Naive thymus-derived CD8-positive, alpha-beta T cell (primary cell): ENCODE measurements around the gene LY6G5C. TPM values are rescaled to one million over a fixed set of nuclear protein-coding genes. Genes with fewer than 3 reads are reported as not detected.

Source experiments
- ATAC-seq, 2 donors: fragments of 150-1000 bp; cut with Tn5 transposase in 1 of 2; sonication (Bioruptor Pico), chemical (Tn5 transposase) in 1 of 2; 1 replicate in 1 of 2; 2 replicates in 1 of 2; pipeline ENCODE4 v1.10.0; 2021; ENCODE audit warnings: mild to moderate bottlenecking in 2 of 2, moderate library complexity in 2 of 2
- POLR2A ChIA-PET: fragments of 350-600 bp; sonication (Branson Sonifier 250); formaldehyde crosslinking; loops from one replicate; lab custom pipeline; 2021; ENCODE audit warnings: antibody characterized with exemption; lab: Charles Lee
- DNase-seq, 10 donors: peaks; one replicate each; pipeline versions ENCODE4 v3.0.0 to v3.0.0-alpha.2; 2020 to 2022
- H3K27ac Mint-ChIP-seq, 10 donors: one replicate each; pipeline ENCODE4 v1.8.0; 2020 to 2022; ENCODE audit warnings: mild to moderate bottlenecking in 10 of 10, mixed read lengths in 10 of 10, moderate library complexity in 4 of 10, inconsistent platforms in 1 of 10
- H3K27me3 Mint-ChIP-seq, 5 donors: one replicate each; pipeline ENCODE4 v1.8.0; 2021 to 2022; ENCODE audit warnings: mixed read lengths in 5 of 5
- H3K36me3 Mint-ChIP-seq, 3 donors: one replicate each; pipeline ENCODE4 v1.8.0; 2020 to 2022; ENCODE audit warnings: mixed read lengths in 3 of 3, mild to moderate bottlenecking in 2 of 3, inconsistent platforms in 1 of 3
- H3K4me1 Mint-ChIP-seq, 4 donors: one replicate each; pipeline ENCODE4 v1.8.0; 2021 to 2022; ENCODE audit warnings: mixed read lengths in 4 of 4
- H3K4me3 Mint-ChIP-seq, 10 donors: one replicate each; pipeline ENCODE4 v1.8.0; 2020 to 2022; ENCODE audit warnings: mild to moderate bottlenecking in 10 of 10, mixed read lengths in 10 of 10, moderate library complexity in 6 of 10, inconsistent platforms in 1 of 10
- H3K9me3 Mint-ChIP-seq, 9 donors: one replicate each; pipeline ENCODE4 v1.8.0; 2020 to 2022; ENCODE audit warnings: mixed read lengths in 9 of 9, mild to moderate bottlenecking in 3 of 9, inconsistent platforms in 1 of 9, moderate library complexity in 1 of 9
- polyA plus RNA-seq, 3 donors: library from polyadenylated mRNA; unstranded; fragments of 300-500 nt; fragmentation: Illumina TruSeq; gene quantifications; one replicate each; pipeline ENCODE4 v1.2.3, GENCODE V29; 2021
- total RNA-seq, 8 experiments: library from RNA in 2 of 8; stranded (reverse) in 2 of 8; gene quantifications; one replicate each; pipeline ENCODE4 v1.2.3 and lab custom pipeline; 2021 to 2026

LY6G5C gene
- total and polyA plus RNA-seq, 5 experiments from 2014 or later, result 4.4 to 7.9 (median 5.5) TPM

DNA sequence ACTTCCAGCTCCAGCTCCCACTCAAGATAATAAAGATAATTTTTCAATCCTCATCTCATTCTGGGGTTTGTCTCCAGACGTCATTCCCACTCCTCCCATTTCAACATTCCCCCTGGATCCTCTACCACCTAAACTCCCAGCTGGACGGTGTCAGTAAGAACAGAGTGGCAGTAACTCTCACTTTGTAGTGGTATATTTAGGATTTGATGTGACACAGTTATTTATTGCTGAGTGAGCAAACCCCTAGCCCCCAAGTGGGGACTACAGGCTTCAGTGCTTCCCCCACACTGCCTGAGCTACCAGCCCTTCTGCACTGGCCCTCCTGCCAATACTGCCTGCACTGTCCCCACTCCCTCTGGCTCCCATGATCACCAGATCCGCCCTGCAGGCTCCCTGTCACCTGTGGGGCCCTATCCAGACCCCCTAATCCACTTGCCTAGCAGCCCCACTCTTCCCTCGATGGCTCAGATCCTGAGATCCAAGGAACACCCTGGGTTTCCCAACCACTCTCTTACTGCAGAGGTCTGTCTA lies 22.6 kb downstream of the LY6G5C start:
- H3K9me3 Mint-ChIP-seq, result no peaks in the 10 kb centered on the region
- ATAC-seq (no peak), DNase-seq (no peak)
- H3K27me3 Mint-ChIP-seq, result no peaks in the 10 kb centered on the region
- POLR2A ChIA-PET, result interaction anchor here (0.7 to 1.6 kb wide), 5 partner anchors 13 to 168 kb away, joined by 3 to 5 read pairs (median 4); no protein-coding TSS in a partner anchor
- H3K36me3 Mint-ChIP-seq, result peaks cover 0 to 32% (median 5%) of the 10 kb centered on the region in 3 donors
- H3K4me1 Mint-ChIP-seq, result peaks cover 34 to 80% (median 74%) of the 10 kb centered on the region in 4 donors
- peak overlapping the region; percentile 27 to 95 (median 93) for H3K4me3 Mint-ChIP-seq
- peak overlapping the region in 9 of 10 donors; percentile 56 to 89 (median 75) for H3K27ac Mint-ChIP-seq

DNA sequence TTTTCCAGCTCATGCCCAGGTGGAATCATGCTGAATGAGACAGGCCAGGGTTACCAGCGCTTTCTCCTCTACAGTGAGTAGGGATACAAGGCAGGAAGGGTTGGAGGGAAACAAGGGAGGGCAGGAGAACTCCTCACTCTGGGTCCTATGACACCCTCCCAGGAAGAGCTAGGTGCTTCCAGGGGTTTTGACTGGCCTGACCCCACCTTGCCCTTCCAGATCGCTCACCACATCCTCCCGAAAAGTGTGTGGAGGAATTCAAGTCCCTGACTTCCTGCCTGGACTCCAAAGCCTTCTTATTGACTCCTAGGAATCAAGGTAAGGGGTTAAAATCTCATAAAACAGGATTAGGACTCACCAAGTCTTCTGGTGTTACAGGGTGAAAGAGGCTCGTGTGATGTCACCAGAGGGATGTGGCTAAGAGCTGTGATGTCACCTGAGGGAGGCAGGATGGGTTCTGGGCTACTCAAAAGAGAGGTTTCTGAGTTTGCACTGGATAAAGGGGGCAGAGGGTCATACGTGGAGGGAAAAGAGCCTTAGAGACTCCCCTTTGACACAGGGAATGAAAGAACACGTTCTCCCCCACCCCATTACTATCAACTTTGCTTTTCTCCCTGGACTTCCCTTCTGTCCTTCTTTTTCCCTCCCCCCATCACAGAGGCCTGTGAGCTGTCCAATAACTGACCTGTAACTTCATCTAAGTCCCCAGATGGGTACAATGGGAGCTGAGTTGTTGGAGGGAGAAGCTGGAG lies 23.3 kb downstream of the LY6G5C start:
- Mint-ChIP-seq H3K9me3 (no peaks in the 10 kb centered on the region), H3K27ac (peak overlapping the region; percentile 44 to 89 (median 76)), H3K27me3 (no peaks in the 10 kb centered on the region), H3K4me1 (peaks cover 34 to 80% (median 70%) of the 10 kb centered on the region in 4 donors), H3K36me3 (peaks cover 0 to 30% (median 5%) of the 10 kb centered on the region in 3 donors), H3K4me3 (peak overlapping the region; percentile 16 to 95 (median 91))
- POLR2A ChIA-PET, result interaction anchor here (1.0 to 1.6 kb wide), 2 partner anchors 14 kb away, joined by 3 to 5 read pairs; no protein-coding TSS in a partner anchor
- no peak for ATAC-seq
- peak in 2 of 10 donors; percentile 18 to 21 for DNase-seq

DNA sequence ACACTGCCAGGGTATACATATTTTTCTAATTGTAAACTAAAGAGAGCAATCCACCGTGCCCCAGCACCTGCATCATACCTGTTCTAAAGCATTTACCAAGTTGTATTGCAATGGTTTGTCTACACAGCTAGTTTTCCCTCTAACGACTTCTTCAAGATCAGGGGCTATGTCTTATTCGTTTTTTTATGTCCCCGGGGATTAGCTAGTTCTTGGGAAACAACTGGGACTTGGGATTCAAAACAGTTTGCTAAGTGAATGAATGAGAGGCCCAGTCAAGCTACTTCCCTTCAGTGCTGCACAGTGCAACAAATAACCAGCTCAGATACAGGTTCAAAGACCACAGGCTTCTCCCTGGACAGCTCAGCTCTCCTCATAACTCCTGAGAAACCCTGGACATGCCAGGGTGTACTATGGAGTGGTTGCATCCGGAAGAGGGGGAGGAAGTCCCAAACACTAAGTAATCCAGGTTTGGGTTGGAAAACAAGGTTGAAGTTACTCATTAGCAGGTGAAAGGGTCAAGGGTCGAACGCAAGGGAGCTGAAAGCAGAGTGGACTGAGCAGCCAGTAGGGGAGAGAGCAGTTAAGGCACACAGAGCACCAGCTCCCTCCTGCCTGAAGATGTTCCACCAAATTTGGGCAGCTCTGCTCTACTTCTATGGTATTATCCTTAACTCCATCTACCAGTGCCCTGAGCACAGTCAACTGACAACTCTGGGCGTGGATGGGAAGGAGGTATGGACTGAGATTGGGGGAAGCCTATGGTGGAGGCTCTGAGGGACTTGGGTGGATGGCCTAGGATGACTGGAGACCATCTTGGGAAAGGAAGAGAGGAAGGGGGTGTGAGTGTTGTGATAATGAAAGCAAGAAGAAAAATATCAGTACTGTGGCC lies 25.3 kb downstream of the LY6G5C start, which contains the start of gene APOM:
APOM (plus strand) TSS at position 546 of the 889 bp plus-strand sequence; CDS start at position 619, 73 bp downstream.
- Mint-ChIP-seq H3K4me3 (peak within 1 kb of the TSS in 5 of 10 donors; percentile 12 to 63 (median 51)), H3K9me3 (peaks cover 0 to 3% (median 0%) of the 10 kb centered on the region in 9 donors), H3K4me1 (peaks cover 38 to 78% (median 71%) of the 10 kb centered on the region in 4 donors), H3K36me3 (peaks cover 0 to 29% (median 5%) of the 10 kb centered on the region in 3 donors), H3K27ac (peak within 1 kb of the TSS; percentile 31 to 91 (median 66)), H3K27me3 (peaks cover 0 to 2% (median 0%) of the 10 kb centered on the region in 5 donors)
- DNase-seq (no peak), ATAC-seq (no peak)
- POLR2A ChIA-PET, result interaction anchor here (0.6 to 6.6 kb wide), 4 partner anchors 8 to 1921 kb away, joined by 3 to 223 read pairs (median 4); partner anchors contain the start of genes C6orf47, CSNK2B and GPANK1

DNA sequence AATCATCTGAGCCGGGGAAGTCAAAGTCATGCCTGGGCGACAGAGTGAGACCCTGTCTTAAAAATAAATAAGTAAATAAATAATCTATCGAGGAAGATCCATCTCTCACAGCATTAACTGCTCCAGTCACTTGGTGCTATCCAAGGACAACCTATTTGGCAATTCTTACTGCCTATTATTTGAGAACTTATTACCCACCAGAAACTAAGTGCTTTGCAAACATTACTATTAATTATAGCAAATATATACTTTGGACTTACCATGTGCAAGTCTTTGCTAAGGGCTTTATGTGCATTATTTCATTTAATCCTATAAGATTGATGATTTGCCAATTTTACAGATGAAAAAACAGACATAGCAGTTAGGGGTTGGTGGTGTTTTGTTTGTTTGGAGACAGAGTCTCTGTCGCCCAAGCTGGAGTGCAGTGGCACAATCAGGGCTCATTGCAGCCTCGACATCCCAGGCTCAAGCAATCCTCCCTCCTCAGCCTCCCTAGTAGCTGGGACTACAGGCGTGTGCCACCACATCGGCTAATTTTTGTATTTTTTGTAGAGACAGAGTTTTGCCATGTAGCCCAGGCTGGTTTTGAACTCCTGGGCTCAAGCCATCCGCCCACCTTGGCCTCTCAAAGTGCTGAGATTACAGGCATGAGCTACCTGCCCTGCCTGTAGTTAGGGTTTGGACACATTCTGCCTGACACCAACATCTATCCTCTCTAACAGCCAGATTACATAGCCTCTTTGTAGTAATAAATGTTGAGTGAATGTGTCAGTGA lies 26.1 kb downstream of the LY6G5C start:
- Mint-ChIP-seq H3K4me1 (peaks cover 34 to 79% (median 72%) of the 10 kb centered on the region in 4 donors), H3K27me3 (peaks cover 0 to 2% (median 0%) of the 10 kb centered on the region in 5 donors), H3K27ac (peak overlapping the region in 5 of 10 donors; percentile 20 to 67 (median 41)), H3K4me3 (peak overlapping the region in 3 of 10 donors; percentile 28 to 57 (median 50)), H3K9me3 (peaks cover 0 to 3% (median 0%) of the 10 kb centered on the region in 9 donors), H3K36me3 (peaks cover 0 to 36% (median 4%) of the 10 kb centered on the region in 3 donors)
- no peak for ATAC-seq
- DNase-seq, result no peak
- POLR2A ChIA-PET, result interaction anchor here (0.7 to 6.6 kb wide), 9 partner anchors 9 to 931 kb away, joined by 3 to 223 read pairs (median 4); partner anchors contain the start of genes C6orf47, CSNK2B, GPANK1 and LSM2

DNA sequence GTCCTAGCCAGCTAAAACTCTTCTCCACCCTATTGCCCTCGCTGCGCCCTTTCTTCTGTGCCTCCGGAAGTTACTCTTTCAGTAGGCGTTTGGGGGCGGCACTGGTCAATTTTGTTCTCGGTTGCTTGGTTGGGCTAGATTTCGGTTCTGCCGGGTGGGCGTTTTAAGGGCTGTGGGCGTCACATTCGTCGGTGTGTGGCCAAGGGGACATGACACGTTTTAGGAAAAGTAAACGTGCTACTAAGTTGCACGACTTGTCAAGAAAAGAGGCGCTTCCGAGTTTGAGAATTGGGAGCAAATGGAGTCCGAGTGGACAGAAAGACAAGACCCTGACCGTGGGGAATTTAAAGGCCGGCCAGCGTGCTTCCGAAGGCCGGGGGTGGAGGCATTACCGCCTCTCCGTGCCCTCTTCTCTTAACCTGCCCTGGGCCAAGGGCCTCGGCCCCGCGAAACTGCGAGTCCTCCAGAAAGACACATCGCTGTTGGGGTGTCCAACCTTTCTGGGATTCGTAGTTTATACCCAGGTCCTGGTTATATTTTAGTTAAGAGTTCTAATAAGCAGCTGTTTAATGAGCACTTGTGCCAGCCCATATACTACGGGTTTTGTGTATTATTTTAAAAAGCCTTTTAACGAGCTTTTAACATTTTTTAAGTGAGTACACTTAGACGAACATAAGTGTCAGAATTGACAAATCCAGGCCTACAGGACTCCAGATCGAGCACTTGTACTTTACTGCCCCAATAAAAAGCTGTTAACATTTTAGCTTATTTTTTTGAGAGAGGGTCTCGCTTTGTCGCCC lies 27.7 kb downstream of the LY6G5C start:
- Mint-ChIP-seq H3K27ac (peak overlapping the region; percentile 97 to 100 (median 100)), H3K4me1 (peaks cover 25 to 70% (median 67%) of the 10 kb centered on the region in 4 donors), H3K9me3 (peaks cover 0 to 3% (median 0%) of the 10 kb centered on the region in 9 donors), H3K4me3 (peak overlapping the region; percentile 88 to 99 (median 95)), H3K27me3 (peaks cover 0 to 2% (median 0%) of the 10 kb centered on the region in 5 donors), H3K36me3 (peaks cover 0 to 47% (median 4%) of the 10 kb centered on the region in 3 donors)
- DNase-seq (peak in 5 of 10 donors; percentile 65 to 94 (median 87)), ATAC-seq (peak; percentile 74 to 75)
- POLR2A ChIA-PET, result interaction anchor here (0.7 to 6.6 kb wide), 47 partner anchors 11 to 1439 kb away, joined by 3 to 223 read pairs (median 6); partner anchors contain the start of genes ABHD16A, ATP6V1G2, C6orf47 and CSNK2B

DNA sequence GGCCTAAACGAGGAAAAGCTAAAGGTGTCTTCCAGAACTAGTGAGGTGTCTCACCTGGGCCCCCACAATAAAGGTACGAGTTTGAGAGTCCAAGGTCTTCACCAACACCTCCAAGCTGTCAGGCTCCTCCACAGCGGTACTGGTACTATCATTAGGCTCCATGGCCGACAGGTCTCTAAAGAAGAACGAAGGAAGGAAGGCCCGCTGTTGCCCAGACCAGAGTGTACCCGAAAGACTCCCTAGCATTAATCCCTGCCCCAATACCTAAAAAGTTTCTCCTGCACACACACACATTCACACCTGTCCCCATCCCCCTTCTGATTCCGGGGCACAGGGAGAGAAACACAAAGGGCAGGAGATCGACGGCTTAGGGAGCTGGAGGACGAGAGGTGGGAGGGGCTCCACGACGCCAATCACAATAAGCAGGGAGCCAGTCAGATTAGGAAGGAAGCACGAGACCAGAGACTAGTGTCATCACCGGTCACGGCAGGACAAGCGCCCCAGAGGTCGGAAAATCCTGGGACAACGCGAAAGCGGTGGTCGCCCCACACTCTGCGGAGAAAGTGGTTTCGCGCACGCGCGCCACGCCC lies 29.2 kb downstream of the LY6G5C start:
- DNase-seq, result no peak
- H3K27ac Mint-ChIP-seq, result peak overlapping the region; percentile 97 to 100 (median 100)

DNA sequence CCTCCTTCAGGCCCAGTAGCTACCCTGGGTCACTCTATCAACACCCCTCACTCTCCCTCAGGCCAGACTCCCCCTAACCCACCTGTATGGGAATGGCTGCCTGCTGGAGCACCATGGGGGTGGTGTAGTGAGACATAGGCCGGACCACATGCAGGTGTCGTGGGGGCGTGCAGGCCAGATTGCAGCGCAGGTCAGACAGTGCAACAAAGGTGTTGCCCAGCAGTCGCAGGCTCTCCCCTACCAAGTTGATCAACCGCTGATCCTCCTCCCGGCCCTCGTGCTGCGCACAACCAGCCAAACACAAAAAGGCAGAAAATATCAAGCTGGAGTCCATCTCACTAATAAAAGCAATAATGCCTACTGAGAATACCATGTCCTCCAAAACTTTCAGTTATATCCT lies 35.5 kb downstream of the LY6G5C start:
- peaks cover 0 to 98% (median 23%) of the 10 kb centered on the region in 3 donors for H3K36me3 Mint-ChIP-seq
- peaks cover 8 to 27% (median 18%) of the 10 kb centered on the region in 4 donors for H3K4me1 Mint-ChIP-seq
- no peak overlapping the region for H3K4me3 Mint-ChIP-seq
- H3K27ac Mint-ChIP-seq, result peak overlapping the region in 7 of 10 donors; percentile 31 to 79 (median 59)
- no peaks in the 10 kb centered on the region for H3K9me3 Mint-ChIP-seq
- H3K27me3 Mint-ChIP-seq, result no peaks in the 10 kb centered on the region
- POLR2A ChIA-PET, result interaction anchor here (0.6 kb wide), 1 partner anchor 60 kb away, joined by 5 read pairs; no protein-coding TSS in a partner anchor
- DNase-seq, result no peak
- ATAC-seq, result no peak

More for the DNA sequence above, 29.2 kb downstream of the LY6G5C start:
- Mint-ChIP-seq H3K36me3 (peaks cover 0 to 52% (median 9%) of the 10 kb centered on the region in 3 donors), H3K27me3 (peaks cover 0 to 2% (median 0%) of the 10 kb centered on the region in 5 donors), H3K4me3 (peak overlapping the region; percentile 88 to 99 (median 95)), H3K4me1 (peaks cover 18 to 58% (median 54%) of the 10 kb centered on the region in 4 donors), H3K9me3 (peaks cover 0 to 3% (median 0%) of the 10 kb centered on the region in 9 donors)
- POLR2A ChIA-PET, result interaction anchor here (0.5 to 6.6 kb wide), 45 partner anchors 8 to 1657 kb away, joined by 3 to 223 read pairs (median 5); partner anchors contain the start of genes ABHD16A, ATP6V1G2, C6orf47 and CSNK2B
- no peak for ATAC-seq

DNA sequence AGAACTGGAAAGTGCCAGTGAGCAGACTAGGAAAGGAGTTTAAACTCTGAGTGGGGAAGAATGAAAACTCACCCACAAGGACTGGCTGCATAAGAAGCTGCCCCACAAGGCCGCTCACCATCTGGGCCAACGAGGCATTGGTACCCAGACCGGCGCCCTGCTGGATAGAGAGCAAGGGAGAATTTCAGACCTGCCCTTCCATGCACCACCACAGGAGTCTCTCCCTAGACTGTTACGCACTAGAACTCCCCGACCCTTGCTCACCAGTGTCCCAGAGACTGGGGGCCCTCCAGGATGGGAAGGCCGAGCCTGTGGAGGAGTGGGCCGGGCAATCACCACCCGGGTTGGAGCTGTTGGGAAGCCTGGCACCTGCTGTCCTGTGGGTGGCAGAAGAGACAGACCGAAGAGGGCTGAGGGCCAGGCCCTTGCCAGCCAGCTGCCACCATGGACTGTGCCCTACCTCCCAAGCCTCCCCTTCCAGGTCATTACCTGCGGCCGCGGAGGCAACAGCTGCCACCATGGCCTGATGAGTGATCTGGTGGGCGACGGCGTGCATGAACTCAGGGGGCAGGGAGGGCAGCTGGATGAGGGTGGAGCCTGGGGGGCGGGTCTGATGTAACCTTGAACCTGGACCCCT lies 36.9 kb downstream of the LY6G5C start:
- POLR2A ChIA-PET, result interaction anchor here (1.1 to 1.8 kb wide), 3 partner anchors 8 to 19 kb away, joined by 3 to 5 read pairs (median 4); no protein-coding TSS in a partner anchor
- peak overlapping the region in 4 of 10 donors; percentile 57 to 65 (median 60) for H3K27ac Mint-ChIP-seq
- H3K36me3 Mint-ChIP-seq, result peaks cover 0 to 95% (median 23%) of the 10 kb centered on the region in 3 donors
- H3K4me3 Mint-ChIP-seq, result no peak overlapping the region
- no peaks in the 10 kb centered on the region for H3K9me3 Mint-ChIP-seq
- no peaks in the 10 kb centered on the region for H3K27me3 Mint-ChIP-seq
- DNase-seq, result no peak
- H3K4me1 Mint-ChIP-seq, result peaks cover 4 to 15% (median 10%) of the 10 kb centered on the region in 4 donors
- no peak for ATAC-seq

DNA sequence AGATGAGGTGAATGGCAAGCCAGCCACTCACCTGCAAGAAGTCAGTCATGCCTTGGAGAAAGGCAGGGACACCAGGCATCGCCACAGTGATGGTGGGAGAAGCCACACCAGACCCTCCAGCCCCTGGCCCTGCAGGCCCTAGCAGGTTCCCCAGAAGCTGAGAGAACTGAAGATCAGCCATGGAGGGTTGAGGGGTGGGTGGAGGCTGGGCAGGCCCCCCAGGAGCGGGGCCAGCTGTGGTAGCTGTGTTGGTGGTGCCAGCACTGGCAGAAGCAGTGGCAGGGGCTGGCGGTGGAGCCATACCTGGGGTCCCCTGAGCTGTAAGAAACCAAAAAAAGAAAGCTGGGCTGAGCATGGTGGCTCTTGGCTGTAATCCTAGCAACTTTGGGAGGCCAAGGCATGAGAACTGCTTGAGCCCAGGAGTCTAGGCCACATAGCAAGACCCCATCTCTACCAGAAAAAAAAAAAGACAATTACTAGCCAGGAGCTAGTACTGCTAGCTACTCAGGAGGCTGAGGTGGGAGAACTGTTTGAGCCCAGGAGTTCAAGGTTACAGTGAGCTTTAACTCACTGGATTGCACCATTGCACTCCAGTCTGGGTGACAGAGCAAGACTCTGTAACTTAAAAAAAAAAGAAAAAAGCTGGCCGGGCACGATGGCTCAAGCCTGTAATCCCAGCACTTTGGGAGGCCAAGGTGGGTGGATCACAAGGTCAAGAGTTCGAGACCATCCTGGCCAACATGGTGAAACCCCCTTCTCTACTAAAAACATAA lies 37.9 kb downstream of the LY6G5C start:
- ATAC-seq, result no peak
- Mint-ChIP-seq H3K4me1 (peaks cover 0 to 12% (median 8%) of the 10 kb centered on the region in 4 donors), H3K27me3 (no peaks in the 10 kb centered on the region), H3K4me3 (no peak overlapping the region), H3K27ac (peak overlapping the region in 3 of 10 donors; percentile 36 to 51 (median 46)), H3K36me3 (peaks cover 0 to 92% (median 26%) of the 10 kb centered on the region in 3 donors), H3K9me3 (no peaks in the 10 kb centered on the region)
- POLR2A ChIA-PET, result interaction anchor here (0.6 to 1.8 kb wide), 6 partner anchors 9 to 193 kb away, joined by 3 to 5 read pairs (median 4); no protein-coding TSS in a partner anchor
- no peak for DNase-seq
